IgD-negative memory B cell (primary cell): Measurements from ENCODE around the gene FMO5. TPM values are rescaled to one million over a fixed set of nuclear protein-coding genes. Genes with fewer than 3 reads are reported as not detected.
A peak's percentile ranks its signal among the peaks of the same experiment; 100 is the strongest.

Source experiments
- H3K27ac Mint-ChIP-seq, 3 donors: one replicate each; pipeline ENCODE4 v1.8.0; 2020 to 2022; ENCODE audit warnings: mild to moderate bottlenecking in 3 of 3, mixed read lengths in 3 of 3, moderate library complexity in 1 of 3
- H3K27me3 Mint-ChIP-seq: one replicate; pipeline ENCODE4 v1.8.0; 2021; ENCODE audit warnings: mixed read lengths
- H3K36me3 Mint-ChIP-seq: one replicate; pipeline ENCODE4 v1.8.0; 2020; ENCODE audit warnings: mild to moderate bottlenecking, mixed read lengths
- H3K4me1 Mint-ChIP-seq, 3 donors: one replicate each; pipeline ENCODE4 v1.8.0; 2020 to 2022; ENCODE audit warnings: mixed read lengths in 3 of 3, mild to moderate bottlenecking in 1 of 3
- H3K4me3 Mint-ChIP-seq, 4 donors: one replicate each; pipeline ENCODE4 v1.8.0; 2020 to 2022; ENCODE audit warnings: mild to moderate bottlenecking in 4 of 4, mixed read lengths in 4 of 4, moderate library complexity in 3 of 4
- H3K9me3 Mint-ChIP-seq, 3 donors: one replicate each; pipeline ENCODE4 v1.8.0; 2020 to 2021; ENCODE audit warnings: mixed read lengths in 3 of 3, mild to moderate bottlenecking in 1 of 3
- polyA plus RNA-seq: library from polyadenylated mRNA; unstranded; fragments of 300-500 nt; fragmentation: Illumina TruSeq; gene quantifications from one replicate; pipeline ENCODE4 v1.2.3, GENCODE V29; 2021

The FMO5 gene
- polyA plus RNA-seq, 1 donor from 2014 or later: 1.9 TPM

- no peaks in the 10 kb centered on the region for H3K27me3 Mint-ChIP-seq
- H3K27ac Mint-ChIP-seq: peak overlapping the region in 1 of 3 donors; percentile 37
- peak overlapping the region in 2 of 4 donors; percentile 44 to 74 for H3K4me3 Mint-ChIP-seq
- peaks cover 11 to 16% (median 15%) of the 10 kb centered on the region in 3 donors for H3K4me1 Mint-ChIP-seq
- no peaks in the 10 kb centered on the region for H3K36me3 Mint-ChIP-seq
- peaks cover 0 to 2% (median 0%) of the 10 kb centered on the region in 3 donors for H3K9me3 Mint-ChIP-seq
These were observed 1.2 kb downstream of the FMO5 start for GRCh38 chr1:147223740-147224615.

- H3K36me3 Mint-ChIP-seq: peaks cover 2% of the 10 kb centered on the region
- H3K4me3 Mint-ChIP-seq: no peak overlapping the region
- no peak overlapping the region for H3K27ac Mint-ChIP-seq
- no peaks in the 10 kb centered on the region for H3K9me3 Mint-ChIP-seq
- peaks cover 2% of the 10 kb centered on the region for H3K27me3 Mint-ChIP-seq
- peaks cover 5 to 10% (median 5%) of the 10 kb centered on the region in 3 donors for H3K4me1 Mint-ChIP-seq
These were observed 6.5 kb downstream of the FMO5 start for GRCh38 chr1:147218606-147219005.

- H3K36me3 Mint-ChIP-seq: peaks cover 2% of the 10 kb centered on the region
- peaks cover 2% of the 10 kb centered on the region for H3K27me3 Mint-ChIP-seq
- H3K4me3 Mint-ChIP-seq: no peak overlapping the region
- no peak overlapping the region for H3K27ac Mint-ChIP-seq
- H3K4me1 Mint-ChIP-seq: peaks cover 5 to 8% (median 5%) of the 10 kb centered on the region in 3 donors
- no peaks in the 10 kb centered on the region for H3K9me3 Mint-ChIP-seq
These were observed 8.0 kb downstream of the FMO5 start for GRCh38 chr1:147217141-147217540.

- Mint-ChIP-seq H3K4me1 (peaks cover 5 to 8% (median 5%) of the 10 kb centered on the region in 3 donors), H3K4me3 (no peak overlapping the region), H3K9me3 (no peaks in the 10 kb centered on the region), H3K36me3 (peaks cover 5% of the 10 kb centered on the region), H3K27me3 (peaks cover 2% of the 10 kb centered on the region), H3K27ac (no peak overlapping the region)
These were observed 9.0 kb downstream of the FMO5 start for GRCh38 chr1:147216124-147216523.

GRCh38 chr1:147215540-147215916 lies 9.6 kb downstream of the FMO5 start:
- H3K27me3 Mint-ChIP-seq: peaks cover 2% of the 10 kb centered on the region
- H3K27ac Mint-ChIP-seq: no peak overlapping the region
- peaks cover 5 to 8% (median 5%) of the 10 kb centered on the region in 3 donors for H3K4me1 Mint-ChIP-seq
- no peak overlapping the region for H3K4me3 Mint-ChIP-seq
- H3K36me3 Mint-ChIP-seq: peaks cover 5% of the 10 kb centered on the region
- no peaks in the 10 kb centered on the region for H3K9me3 Mint-ChIP-seq

- Mint-ChIP-seq H3K27me3 (peaks cover 2% of the 10 kb centered on the region), H3K36me3 (peaks cover 5% of the 10 kb centered on the region), H3K27ac (no peak overlapping the region), H3K4me1 (peaks cover 5 to 8% (median 5%) of the 10 kb centered on the region in 3 donors), H3K4me3 (no peak overlapping the region), H3K9me3 (no peaks in the 10 kb centered on the region)
These were observed 10.1 kb downstream of the FMO5 start for GRCh38 chr1:147214842-147215539.

GRCh38 chr1:147214325-147214724 lies 10.8 kb downstream of the FMO5 start:
- Mint-ChIP-seq H3K27me3 (peaks cover 2% of the 10 kb centered on the region), H3K4me3 (no peak overlapping the region), H3K27ac (no peak overlapping the region), H3K9me3 (no peaks in the 10 kb centered on the region), H3K36me3 (peaks cover 10% of the 10 kb centered on the region), H3K4me1 (peaks cover 5 to 8% (median 5%) of the 10 kb centered on the region in 3 donors)

- H3K4me3 Mint-ChIP-seq: no peak overlapping the region
- no peaks in the 10 kb centered on the region for H3K9me3 Mint-ChIP-seq
These were observed 11.9 kb downstream of the FMO5 start for GRCh38 chr1:147213271-147213670.

GRCh38 chr1:147211577-147211976 lies 13.6 kb downstream of the FMO5 start:
- Mint-ChIP-seq H3K4me1 (peaks cover 5 to 8% (median 5%) of the 10 kb centered on the region in 3 donors), H3K9me3 (no peaks in the 10 kb centered on the region), H3K4me3 (no peak overlapping the region), H3K27me3 (peaks cover 2% of the 10 kb centered on the region), H3K27ac (no peak overlapping the region), H3K36me3 (peaks cover 10% of the 10 kb centered on the region)

More at GRCh38 chr1:147213271-147213670, 11.9 kb downstream of the FMO5 start:
- H3K27me3 Mint-ChIP-seq: peaks cover 2% of the 10 kb centered on the region
- H3K27ac Mint-ChIP-seq: no peak overlapping the region
- H3K36me3 Mint-ChIP-seq: peaks cover 10% of the 10 kb centered on the region
- peaks cover 5 to 8% (median 5%) of the 10 kb centered on the region in 3 donors for H3K4me1 Mint-ChIP-seq

GRCh38 chr1:147210987-147211386 lies 14.2 kb downstream of the FMO5 start:
- H3K36me3 Mint-ChIP-seq: peaks cover 10% of the 10 kb centered on the region
- H3K27me3 Mint-ChIP-seq: peaks cover 2% of the 10 kb centered on the region
- H3K4me3 Mint-ChIP-seq: no peak overlapping the region
- H3K4me1 Mint-ChIP-seq: peaks cover 5 to 8% (median 5%) of the 10 kb centered on the region in 3 donors
- no peak overlapping the region for H3K27ac Mint-ChIP-seq
- H3K9me3 Mint-ChIP-seq: no peaks in the 10 kb centered on the region

- no peak overlapping the region for H3K4me3 Mint-ChIP-seq
- peaks cover 5 to 6% (median 5%) of the 10 kb centered on the region in 3 donors for H3K4me1 Mint-ChIP-seq
- peaks cover 2% of the 10 kb centered on the region for H3K27me3 Mint-ChIP-seq
- H3K36me3 Mint-ChIP-seq: peaks cover 10% of the 10 kb centered on the region
- no peaks in the 10 kb centered on the region for H3K9me3 Mint-ChIP-seq
- H3K27ac Mint-ChIP-seq: no peak overlapping the region
These were observed 15.0 kb downstream of the FMO5 start for GRCh38 chr1:147209825-147210821.

GRCh38 chr1:147208619-147209018 lies 16.5 kb downstream of the FMO5 start:
- H3K36me3 Mint-ChIP-seq: peaks cover 8% of the 10 kb centered on the region
- H3K27me3 Mint-ChIP-seq: no peaks in the 10 kb centered on the region
- no peak overlapping the region for H3K4me3 Mint-ChIP-seq
- peaks cover 6 to 13% (median 12%) of the 10 kb centered on the region in 3 donors for H3K4me1 Mint-ChIP-seq
- no peak overlapping the region for H3K27ac Mint-ChIP-seq
- no peaks in the 10 kb centered on the region for H3K9me3 Mint-ChIP-seq

GRCh38 chr1:147207192-147207591 lies 17.9 kb downstream of the FMO5 start:
- H3K27me3 Mint-ChIP-seq: no peaks in the 10 kb centered on the region
- no peaks in the 10 kb centered on the region for H3K9me3 Mint-ChIP-seq
- peaks cover 8% of the 10 kb centered on the region for H3K36me3 Mint-ChIP-seq
- H3K4me3 Mint-ChIP-seq: no peak overlapping the region
- peaks cover 13 to 21% (median 14%) of the 10 kb centered on the region in 3 donors for H3K4me1 Mint-ChIP-seq
- H3K27ac Mint-ChIP-seq: no peak overlapping the region

GRCh38 chr1:147204080-147204479 lies 21.1 kb downstream of the FMO5 start:
- H3K4me1 Mint-ChIP-seq: peaks cover 13 to 27% (median 14%) of the 10 kb centered on the region in 3 donors
- H3K27ac Mint-ChIP-seq: peak overlapping the region in 2 of 3 donors; percentile 0 to 32
- H3K9me3 Mint-ChIP-seq: no peaks in the 10 kb centered on the region
- H3K36me3 Mint-ChIP-seq: peaks cover 3% of the 10 kb centered on the region
- no peaks in the 10 kb centered on the region for H3K27me3 Mint-ChIP-seq
- peak overlapping the region in 2 of 4 donors; percentile 2 to 36 for H3K4me3 Mint-ChIP-seq
